Esophagus muscularis mucosa (tissue), 4 donors: ENCODE results near the gene TICAM2. TPM values are rescaled to one million over a fixed set of nuclear protein-coding genes. Genes with fewer than 3 reads are reported as not detected.

Experiments used
- DNase-seq: peaks from one replicate; pipeline ENCODE4 v3.0.0-alpha.2; 2017; ENCODE audit errors: extremely low spot score
- H3K27ac ChIP-seq, 4 donors: fragments of 200-600 bp; sonication (generic); replicated peaks in 1 of 4; 1 replicate in 3 of 4; 2 replicates in 1 of 4; pipeline ENCODE4 v1.5.1; 2016 to 2019; ENCODE audit warnings: mild to moderate bottlenecking in 1 of 4
- H3K27me3 ChIP-seq, 4 donors: fragments of 200-600 bp; sonication (generic); one replicate each; pipeline versions ENCODE4 v1.5.1 to v1.6.0; 2016 to 2019
- H3K36me3 ChIP-seq, 4 donors: fragments of 200-600 bp; sonication (generic); one replicate each; pipeline ENCODE4 v1.5.1; 2016 to 2019
- H3K4me1 ChIP-seq, 4 donors: fragments of 200-600 bp; sonication (generic); one replicate each; pipeline ENCODE4 v1.5.1; 2016 to 2019
- H3K4me3 ChIP-seq, 4 donors: fragments of 200-600 bp; sonication (generic); 1 replicate in 2 of 4; 2 replicates in 2 of 4; pipeline ENCODE4 v1.5.1; 2016 to 2019; ENCODE audit warnings: mild to moderate bottlenecking in 4 of 4, moderate library complexity in 1 of 4
- H3K9me3 ChIP-seq, 4 donors: fragments of 200-600 bp; sonication (generic); 1 replicate in 3 of 4; 2 replicates in 1 of 4; pipeline ENCODE4 v1.5.1; 2016 to 2019
- CTCF ChIP-seq, 3 experiments: fragments of 200-600 bp in 2 of 3; fragments of 450-650 bp in 1 of 3; sonication (generic) in 2 of 3; IDR thresholded peaks; one replicate each; pipeline ENCODE4 v1.5.1; 2017 to 2019; ENCODE audit warnings: antibody characterized with exemption in 3 of 3, mild to moderate bottlenecking in 2 of 3, moderate library complexity in 1 of 3
- EP300 ChIP-seq: sonication (generic); formaldehyde crosslinking; IDR thresholded peaks from one replicate; pipeline ENCODE4 v1.6.1; 2017; ENCODE audit warnings: antibody characterized with exemption
- POLR2A ChIP-seq: fragments of 450-650 bp; IDR thresholded peaks from one replicate; pipeline ENCODE4 v1.6.1; 2017; ENCODE audit warnings: antibody characterized with exemption, moderate library complexity, mild to moderate bottlenecking, low read depth
- POLR2AphosphoS5 ChIP-seq, 2 donors: sonication (generic); formaldehyde crosslinking; IDR thresholded peaks; one replicate each; pipeline ENCODE4 v1.6.1; 2017; ENCODE audit warnings: antibody characterized with exemption in 2 of 2
- WGBS: methylation state at CpG from one replicate; pipeline ENCODE4 v1.1.5; 2018; 5-methylcytosine and 5-hydroxymethylcytosine counted together
- intact Hi-C: fragments of 100-400 bp; cut with DNase I; formaldehyde crosslinking; loops from one replicate; pipeline ENCODE4 v1.15.1; 2023
- total RNA-seq, 4 donors: library from RNA; depleted of rRNA; stranded (reverse); fragments of >200 nt; gene quantifications; one replicate each; pipeline versions ENCODE4 v1.1.0 to v1.2.1, GENCODE V29; 2016

The TICAM2 gene
- total RNA-seq, 4 donors from 2014 or later: 1.2 to 3.0 (median 1.5) TPM

- Histone ChIP-seq H3K36me3 (no peaks in the 10 kb centered on the region), H3K27me3 (no peaks in the 10 kb centered on the region), H3K4me3 (peak overlapping the region; percentile 15 to 45 (median 40)), H3K4me1 (peaks cover 5 to 12% (median 6%) of the 10 kb centered on the region in 4 donors), H3K9me3 (no peaks in the 10 kb centered on the region), H3K27ac (peak overlapping the region; percentile 32 to 65 (median 56))
- 9% methylated on average over 8 of the region's 8 CpGs for WGBS
- peak in 1 of 2 donors; percentile 51 for TF ChIP-seq POLR2AphosphoS5 (IDR thresholded peaks at IDR 0.05)
- no peak for TF ChIP-seq EP300
- TF ChIP-seq CTCF (IDR thresholded peaks at IDR 0.05): peak; percentile 83 to 91 (median 90)
- no peak for TF ChIP-seq POLR2A
- intact Hi-C loops: loop anchor here (2.0 to 5.0 kb wide), 2 partner anchors 204 to 443 kb away; no protein-coding TSS in a partner anchor
- peak; percentile 97 for DNase-seq
Measured at GRCh38 chr5:115634343-115635132, 32.3 kb upstream of the TICAM2 start.

- Histone ChIP-seq H3K27ac (no peak overlapping the region), H3K9me3 (no peaks in the 10 kb centered on the region), H3K27me3 (no peaks in the 10 kb centered on the region), H3K4me3 (no peak overlapping the region), H3K36me3 (no peaks in the 10 kb centered on the region), H3K4me1 (peaks cover 8 to 15% (median 14%) of the 10 kb centered on the region in 4 donors)
- TF ChIP-seq POLR2AphosphoS5 (IDR thresholded peaks at IDR 0.05) (no peak), EP300 (no peak), POLR2A (no peak), CTCF (IDR thresholded peaks at IDR 0.05) (no peak)
- WGBS: 88% methylated on average over 1 of the region's 1 CpG
- intact Hi-C loops: loop anchor here (5.0 kb wide), 1 partner anchor 447 kb away; no protein-coding TSS in a partner anchor
- DNase-seq: no peak
Measured at GRCh38 chr5:115629903-115630302, 27.6 kb upstream of the TICAM2 start.

- TF ChIP-seq EP300: no peak
- no peak for TF ChIP-seq POLR2A
- TF ChIP-seq POLR2AphosphoS5 (IDR thresholded peaks at IDR 0.05): no peak
- no peak for TF ChIP-seq CTCF (IDR thresholded peaks at IDR 0.05)
- intact Hi-C loops: no loop called here
- DNase-seq: no peak
- no peaks in the 10 kb centered on the region for H3K36me3 ChIP-seq
- no peaks in the 10 kb centered on the region for H3K9me3 ChIP-seq
- no peaks in the 10 kb centered on the region for H3K27me3 ChIP-seq
- H3K4me1 ChIP-seq: peaks cover 27 to 35% (median 31%) of the 10 kb centered on the region in 4 donors
- H3K4me3 ChIP-seq: no peak overlapping the region
- WGBS: 77% methylated on average over 5 of the region's 5 CpGs
- no peak overlapping the region for H3K27ac ChIP-seq
Measured at GRCh38 chr5:115627295-115627865, 25.1 kb upstream of the TICAM2 start.

- Histone ChIP-seq H3K4me3 (peak overlapping the region; percentile 74 to 94 (median 90)), H3K4me1 (peaks cover 30 to 44% (median 40%) of the 10 kb centered on the region in 4 donors), H3K27ac (peak overlapping the region; percentile 78 to 95 (median 94)), H3K27me3 (no peaks in the 10 kb centered on the region), H3K9me3 (no peaks in the 10 kb centered on the region), H3K36me3 (no peaks in the 10 kb centered on the region)
- WGBS: 1% methylated on average over 9 of the region's 9 CpGs
- intact Hi-C loops: no loop called here
- TF ChIP-seq POLR2AphosphoS5 (IDR thresholded peaks at IDR 0.05): no peak
- peak; percentile 92 for DNase-seq
Measured at GRCh38 chr5:115626445-115626823, 24.2 kb upstream of the TICAM2 start.
